22Rv1 (cell line): ENCODE measurements around the gene ITM2C.

Source experiments
- ZFX ChIP-seq: fragments of 450-650 bp; IDR thresholded peaks from 2 replicates; pipeline ENCODE4 v1.6.1; 2017; ENCODE audit warnings: antibody characterized with exemption, borderline replicate concordance
- TF ChIP-seq, protein P1 (sequence below): fragments of 450-650 bp; IDR thresholded peaks from 2 replicates; pipeline ENCODE4 v1.5.1; 2017; ENCODE audit warnings: mild to moderate bottlenecking

DNA sequence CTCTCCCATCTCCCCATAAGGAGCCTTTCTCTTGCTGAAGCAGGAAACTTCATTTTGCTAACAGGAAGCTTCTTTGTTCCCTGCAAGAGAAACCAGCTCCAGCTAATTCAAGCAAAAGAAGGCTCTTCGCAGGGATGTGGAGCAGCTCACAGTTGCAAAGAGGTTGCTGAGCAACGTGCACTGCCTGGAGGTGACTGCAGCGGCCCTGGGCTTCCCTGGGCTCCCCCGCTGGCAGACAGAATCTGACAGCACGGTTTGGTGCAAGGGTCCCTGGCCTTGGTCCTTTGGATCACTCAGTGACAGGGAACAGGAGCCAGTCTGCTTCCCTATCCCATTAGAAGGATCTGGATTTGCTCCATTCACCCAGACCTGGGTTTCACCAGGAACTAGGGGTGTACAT is 34.5 kb downstream of the ITM2C start:
- TF ChIP-seq, protein P1, sequence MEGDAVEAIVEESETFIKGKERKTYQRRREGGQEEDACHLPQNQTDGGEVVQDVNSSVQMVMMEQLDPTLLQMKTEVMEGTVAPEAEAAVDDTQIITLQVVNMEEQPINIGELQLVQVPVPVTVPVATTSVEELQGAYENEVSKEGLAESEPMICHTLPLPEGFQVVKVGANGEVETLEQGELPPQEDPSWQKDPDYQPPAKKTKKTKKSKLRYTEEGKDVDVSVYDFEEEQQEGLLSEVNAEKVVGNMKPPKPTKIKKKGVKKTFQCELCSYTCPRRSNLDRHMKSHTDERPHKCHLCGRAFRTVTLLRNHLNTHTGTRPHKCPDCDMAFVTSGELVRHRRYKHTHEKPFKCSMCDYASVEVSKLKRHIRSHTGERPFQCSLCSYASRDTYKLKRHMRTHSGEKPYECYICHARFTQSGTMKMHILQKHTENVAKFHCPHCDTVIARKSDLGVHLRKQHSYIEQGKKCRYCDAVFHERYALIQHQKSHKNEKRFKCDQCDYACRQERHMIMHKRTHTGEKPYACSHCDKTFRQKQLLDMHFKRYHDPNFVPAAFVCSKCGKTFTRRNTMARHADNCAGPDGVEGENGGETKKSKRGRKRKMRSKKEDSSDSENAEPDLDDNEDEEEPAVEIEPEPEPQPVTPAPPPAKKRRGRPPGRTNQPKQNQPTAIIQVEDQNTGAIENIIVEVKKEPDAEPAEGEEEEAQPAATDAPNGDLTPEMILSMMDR, result no peak
- TF ChIP-seq ZFX, result no peak
